Activated T-helper 1 cell treated with anti-CD3 and anti-CD28 coated beads, Interleukin-2, amount 50 U/mL, for 16 hours (primary cell): Measurements from ENCODE around the gene FAM110D.

Source experiments
- DNase-seq, 2 donors: peaks; one replicate each; pipeline ENCODE4 v3.0.0-alpha.2; 2020; ENCODE audit warnings: low read depth in 1 of 2, low spot score in 1 of 2

The FAM110D gene

GRCh38 chr1:26187882-26188281 lies 29.0 kb downstream of the FAM110D start:
- no peak for DNase-seq

- no peak for DNase-seq
Measured at GRCh38 chr1:26188477-26188876, 29.6 kb downstream of the FAM110D start.

- no peak for DNase-seq
Measured at GRCh38 chr1:26189331-26189730, 30.5 kb downstream of the FAM110D start.

GRCh38 chr1:26189751-26190275 lies 30.9 kb downstream of the FAM110D start:
- no peak for DNase-seq

GRCh38 chr1:26190373-26190987 lies 31.6 kb downstream of the FAM110D start, which contains the start of gene CATSPER4:
Gene CATSPER4, plus strand, starts transcription at chr1:26190602. Its CDS starts 26 bp downstream, at chr1:26190628.
- no peak for DNase-seq

GRCh38 chr1:26191739-26192138 lies 32.9 kb downstream of the FAM110D start:
- DNase-seq: no peak

- no peak for DNase-seq
Measured at GRCh38 chr1:26195805-26196204, 36.9 kb downstream of the FAM110D start.

- DNase-seq: no peak
Measured at GRCh38 chr1:26197301-26197700, 38.4 kb downstream of the FAM110D start.

- no peak for DNase-seq
Measured at GRCh38 chr1:26197813-26198212, 38.9 kb downstream of the FAM110D start.

- DNase-seq: no peak
Measured at GRCh38 chr1:26200413-26200812, 41.5 kb downstream of the FAM110D start.

GRCh38 chr1:26203642-26204318 lies 44.9 kb downstream of the FAM110D start:
- DNase-seq: no peak

GRCh38 chr1:26210147-26210870 lies 51.4 kb downstream of the FAM110D start:
- DNase-seq: no peak

- DNase-seq: no peak
Measured at GRCh38 chr1:26212726-26213125, 53.8 kb downstream of the FAM110D start.

- no peak for DNase-seq
Measured at GRCh38 chr1:26213335-26213905, 54.5 kb downstream of the FAM110D start.
